ENCODE measurements around the gene SFTA2. TPM values are rescaled to one million over a fixed set of nuclear protein-coding genes. Genes with fewer than 3 reads are reported as not detected.

The SFTA2 gene
- total RNA-seq, 2 donors from 2014 or later = 5.2 TPM; not detected in 1

DNA sequence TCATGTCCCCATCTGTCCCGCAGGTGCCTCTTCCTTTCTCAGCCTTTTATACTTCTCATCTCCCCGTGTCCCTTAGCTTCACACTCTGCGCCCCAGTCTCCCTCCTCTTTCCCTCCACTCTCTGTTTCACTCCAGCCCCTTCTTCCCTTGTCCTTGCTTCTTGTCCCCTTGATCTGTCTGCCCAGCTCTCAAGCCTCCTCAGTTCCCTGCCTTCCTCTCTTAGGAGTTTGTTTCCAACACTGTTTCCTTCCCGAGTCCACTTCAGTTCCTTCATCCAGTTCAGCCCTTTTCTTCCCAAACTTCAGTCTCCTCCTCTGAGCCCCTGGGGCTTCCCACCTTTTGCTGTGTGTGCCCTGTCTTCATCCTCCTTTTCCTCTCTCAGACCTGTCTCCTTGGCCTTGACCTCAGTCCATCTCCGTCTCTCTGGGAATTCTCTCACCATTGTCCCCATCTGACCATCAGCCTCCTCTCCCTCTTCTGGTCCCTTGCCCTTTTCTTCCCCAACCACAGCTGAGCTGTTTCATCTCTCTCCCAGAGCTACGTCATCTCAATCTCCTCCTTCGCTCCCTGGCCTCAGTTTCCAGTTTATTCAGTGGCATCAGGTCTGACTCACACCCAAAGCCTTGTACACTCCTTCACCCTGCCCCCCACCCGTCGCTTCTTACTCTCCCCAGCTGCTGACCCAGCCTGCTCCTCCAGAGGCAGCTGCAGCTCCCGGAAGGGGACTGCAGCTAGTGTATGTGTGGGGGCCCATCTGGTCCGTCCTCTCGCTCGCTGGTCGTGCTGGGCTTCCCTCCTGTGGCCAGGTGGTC, 50.4 kb downstream of the SFTA2 start:
- TF ChIP-seq, protein P1, sequence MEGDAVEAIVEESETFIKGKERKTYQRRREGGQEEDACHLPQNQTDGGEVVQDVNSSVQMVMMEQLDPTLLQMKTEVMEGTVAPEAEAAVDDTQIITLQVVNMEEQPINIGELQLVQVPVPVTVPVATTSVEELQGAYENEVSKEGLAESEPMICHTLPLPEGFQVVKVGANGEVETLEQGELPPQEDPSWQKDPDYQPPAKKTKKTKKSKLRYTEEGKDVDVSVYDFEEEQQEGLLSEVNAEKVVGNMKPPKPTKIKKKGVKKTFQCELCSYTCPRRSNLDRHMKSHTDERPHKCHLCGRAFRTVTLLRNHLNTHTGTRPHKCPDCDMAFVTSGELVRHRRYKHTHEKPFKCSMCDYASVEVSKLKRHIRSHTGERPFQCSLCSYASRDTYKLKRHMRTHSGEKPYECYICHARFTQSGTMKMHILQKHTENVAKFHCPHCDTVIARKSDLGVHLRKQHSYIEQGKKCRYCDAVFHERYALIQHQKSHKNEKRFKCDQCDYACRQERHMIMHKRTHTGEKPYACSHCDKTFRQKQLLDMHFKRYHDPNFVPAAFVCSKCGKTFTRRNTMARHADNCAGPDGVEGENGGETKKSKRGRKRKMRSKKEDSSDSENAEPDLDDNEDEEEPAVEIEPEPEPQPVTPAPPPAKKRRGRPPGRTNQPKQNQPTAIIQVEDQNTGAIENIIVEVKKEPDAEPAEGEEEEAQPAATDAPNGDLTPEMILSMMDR (IDR thresholded peaks at IDR 0.05) = no peak
- TF ChIP-seq POLR2A (IDR thresholded peaks at IDR 0.05) = no peak
- no peaks in the 10 kb centered on the region for H3K27me3 ChIP-seq
- ATAC-seq = no peak
- H3K9me3 ChIP-seq = no peaks in the 10 kb centered on the region
- peak overlapping the region; percentile 92 to 97 (median 96) for H3K27ac ChIP-seq
- H3K4me1 ChIP-seq = peaks cover 53% of the 10 kb centered on the region
- intact Hi-C loops (cut with DNase I) = no loop called here
- H3K4me3 ChIP-seq = no peak overlapping the region
- H3K36me3 ChIP-seq (replicated peaks in 1 of 2; ENCODE audit: insufficient read depth in 1 of 2, low read depth in 2 of 2) = no peaks in the 10 kb centered on the region
- WGBS, 2 donors = 72 to 73% methylated on average over 13 to 14 of the region's 14 CpGs
- no peak for DNase-seq

Small RNAs within 50 kb of the gene (microRNA-seq; reads per million reads assigned to microRNA genes)
- gene MIR4640 (ENCODE audit: borderline number of aligned reads in 2 of 2, borderline replicate concordance in 2 of 2) = 0.47 to 0.90 reads per million in 2 donors

Small RNAs within 50 kb of the gene (small RNA-seq; reads per million reads assigned to genes)
- not detected for gene RF00019

Other genes starting within 250 kb of the SFTA2 start
- gene PPP1R18, start 245.5 kb downstream of the SFTA2 start, total RNA-seq = 10 to 100 TPM; 14.5 to 20.0 TPM
- 1 to 10 TPM; 2.6 to 5.2 TPM for gene NRM, start 241.2 kb downstream of the SFTA2 start, total RNA-seq
- 10 to 100 TPM; 11.4 to 18.1 TPM for gene MDC1, start 214.9 kb downstream of the SFTA2 start, total RNA-seq
- gene TUBB, start 211.8 kb downstream of the SFTA2 start, total RNA-seq = 10 to 100 TPM; 80.9 to 84.4 TPM
- 10 to 100 TPM; 70.0 to 82.4 TPM for gene FLOT1, start 189.5 kb downstream of the SFTA2 start, total RNA-seq
- gene IER3, start 187.6 kb downstream of the SFTA2 start, total RNA-seq = 10 to 100 TPM; 46.4 to 60.3 TPM
- 10 to 100 TPM; 90.3 to 97.3 TPM for gene DDR1, start 47.7 kb downstream of the SFTA2 start, total RNA-seq
- 10 to 100 TPM in 1 of 2 donors, under 1 TPM in 1; 0.66 to 27.2 TPM for gene GTF2H4, start 24.0 kb downstream of the SFTA2 start, total RNA-seq
- gene VARS2, start 17.9 kb downstream of the SFTA2 start, total RNA-seq = 10 to 100 TPM; 16.6 to 29.7 TPM
- gene MUCL3, start 8.8 kb upstream of the SFTA2 start, total RNA-seq = under 1 TPM; under 0.01 to 0.52 TPM
- gene MUC21, start 51.5 kb upstream of the SFTA2 start, total RNA-seq = not detected
- not detected for gene MUC22, start 78.3 kb upstream of the SFTA2 start, total RNA-seq
- not detected for gene C6orf15, start 180.4 kb upstream of the SFTA2 start, total RNA-seq
- 1 to 10 TPM; 1.6 to 3.4 TPM for gene PSORS1C1, start 182.6 kb upstream of the SFTA2 start, total RNA-seq
- not detected for gene CDSN, start 188.3 kb upstream of the SFTA2 start, total RNA-seq
- not detected for gene PSORS1C2, start 206.9 kb upstream of the SFTA2 start, total RNA-seq
- gene CCHCR1, start 225.6 kb upstream of the SFTA2 start, total RNA-seq = 10 to 100 TPM; 15.6 to 28.7 TPM
- gene TCF19, start 226.4 kb upstream of the SFTA2 start, total RNA-seq = 1 to 10 TPM; 1.8 to 2.0 TPM
- 10 to 100 TPM in 1 of 2 donors, 1 to 10 TPM in 1; 4.9 to 37.6 TPM for gene POU5F1, start 238.5 kb upstream of the SFTA2 start, total RNA-seq